ENCODE data around the gene PIP5KL1.

PIP5KL1 gene

GRCh38 chr9:127928676-127929624 lies 1.6 kb downstream of the PIP5KL1 start:
- DNase-seq: no peak

GRCh38 chr9:127927988-127928675 lies 2.4 kb downstream of the PIP5KL1 start:
- peak; percentile 79 for DNase-seq

GRCh38 chr9:127927201-127927987 lies 3.2 kb downstream of the PIP5KL1 start:
- DNase-seq: peak; percentile 93

GRCh38 chr9:127926906-127927200 lies 3.7 kb downstream of the PIP5KL1 start:
- no peak for DNase-seq

- DNase-seq: no peak
These were observed 4.3 kb downstream of the PIP5KL1 start for GRCh38 chr9:127925959-127926905.

GRCh38 chr9:127924736-127925444 lies 5.7 kb downstream of the PIP5KL1 start:
- no peak for DNase-seq

GRCh38 chr9:127923771-127924170 lies 6.8 kb downstream of the PIP5KL1 start:
- peak; percentile 73 for DNase-seq

GRCh38 chr9:127923046-127923445 lies 7.5 kb downstream of the PIP5KL1 start:
- no peak for DNase-seq

- DNase-seq: peak; percentile 68
These were observed 8.9 kb downstream of the PIP5KL1 start for GRCh38 chr9:127921557-127922120.

GRCh38 chr9:127920794-127921193 lies 9.8 kb downstream of the PIP5KL1 start:
- no peak for DNase-seq

- DNase-seq: peak; percentile 96
These were observed 11.2 kb downstream of the PIP5KL1 start for GRCh38 chr9:127919253-127919815.

GRCh38 chr9:127918183-127919107 lies 12.1 kb downstream of the PIP5KL1 start:
- no peak for DNase-seq

GRCh38 chr9:127917603-127918002 lies 13.0 kb downstream of the PIP5KL1 start:
- no peak for DNase-seq

- DNase-seq: peak; percentile 96
These were observed 13.6 kb downstream of the PIP5KL1 start, which contains the start of gene ST6GALNAC4 for GRCh38 chr9:127916720-127917581. Gene ST6GALNAC4 (minus strand): TSS chr9:127917041. CDS start chr9:127916419, 622 bp downstream.

GRCh38 chr9:127915801-127916719 lies 14.5 kb downstream of the PIP5KL1 start:
- no peak for DNase-seq

GRCh38 chr9:127915325-127915752 lies 15.2 kb downstream of the PIP5KL1 start:
- no peak for DNase-seq

- no peak for DNase-seq
These were observed 16.9 kb downstream of the PIP5KL1 start for GRCh38 chr9:127913682-127914081.

Data from islet precursor cell (in vitro differentiated cells).